Tibial nerve (tissue), 4 donors: ENCODE measurements around the gene TRPM8.

Experiments
- EP300 ChIP-seq, 2 donors: sonication (generic); formaldehyde crosslinking; IDR thresholded peaks; one replicate each; pipeline ENCODE4 v1.6.1; 2017; ENCODE audit warnings: antibody characterized with exemption in 2 of 2, mild to moderate bottlenecking in 1 of 2
- POLR2A ChIP-seq, 2 donors: fragments of 450-650 bp; IDR thresholded peaks; one replicate each; pipeline ENCODE4 v1.6.1; 2017; ENCODE audit warnings: antibody characterized with exemption in 2 of 2, mild to moderate bottlenecking in 2 of 2, moderate library complexity in 2 of 2
- TF ChIP-seq, protein P1 (sequence below), 5 experiments: fragments of 200-600 bp in 3 of 5; fragments of 450-650 bp in 2 of 5; sonication (generic) in 3 of 5; IDR thresholded peaks; one replicate each; pipeline ENCODE4 v1.5.1; 2016 to 2019; ENCODE audit warnings: antibody characterized with exemption in 5 of 5, mild to moderate bottlenecking in 3 of 5, moderate library complexity in 2 of 5

DNA sequence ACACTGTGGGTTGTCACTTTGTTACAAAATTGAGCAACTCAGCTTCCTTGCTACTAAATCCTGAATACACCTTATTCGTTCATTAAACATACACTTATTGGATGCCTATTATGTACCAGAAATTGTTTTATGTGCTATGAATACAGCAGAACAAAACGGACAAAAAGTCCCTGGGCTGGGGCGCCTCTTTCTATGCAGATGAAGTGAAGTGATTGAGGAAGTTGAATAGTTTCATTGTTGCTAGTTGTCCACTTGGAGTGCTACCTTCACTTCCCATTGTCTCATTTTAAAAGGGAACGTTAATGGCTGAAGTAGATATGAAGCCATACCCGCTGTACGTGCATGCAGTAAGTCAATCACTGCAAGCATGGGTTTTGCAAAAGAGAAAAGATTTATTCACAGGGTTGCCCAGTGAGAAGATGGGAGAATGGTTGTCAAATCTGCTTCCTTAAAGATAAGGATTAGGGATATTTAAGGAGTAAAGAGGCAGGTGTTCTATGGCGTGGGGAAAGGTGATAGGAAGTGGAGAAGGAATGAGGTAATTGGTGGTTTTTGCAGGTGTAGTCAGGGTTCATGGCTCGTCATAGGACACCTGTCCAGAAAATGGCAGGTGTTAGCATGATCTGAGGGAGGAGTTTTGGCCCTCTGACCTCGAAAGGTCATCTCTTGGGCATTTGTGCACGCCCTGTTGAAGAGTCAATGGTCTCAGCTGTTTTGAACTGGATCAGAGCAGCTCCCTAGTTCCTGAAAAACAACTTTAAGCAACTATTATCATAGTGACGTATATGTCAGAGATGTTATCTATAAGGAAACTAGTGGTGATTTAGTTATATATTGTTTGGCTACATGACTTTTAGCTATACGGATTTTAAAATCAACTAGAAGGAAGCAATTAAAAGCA lies 23.5 kb downstream of the TRPM8 start:
- TF ChIP-seq, protein P1, sequence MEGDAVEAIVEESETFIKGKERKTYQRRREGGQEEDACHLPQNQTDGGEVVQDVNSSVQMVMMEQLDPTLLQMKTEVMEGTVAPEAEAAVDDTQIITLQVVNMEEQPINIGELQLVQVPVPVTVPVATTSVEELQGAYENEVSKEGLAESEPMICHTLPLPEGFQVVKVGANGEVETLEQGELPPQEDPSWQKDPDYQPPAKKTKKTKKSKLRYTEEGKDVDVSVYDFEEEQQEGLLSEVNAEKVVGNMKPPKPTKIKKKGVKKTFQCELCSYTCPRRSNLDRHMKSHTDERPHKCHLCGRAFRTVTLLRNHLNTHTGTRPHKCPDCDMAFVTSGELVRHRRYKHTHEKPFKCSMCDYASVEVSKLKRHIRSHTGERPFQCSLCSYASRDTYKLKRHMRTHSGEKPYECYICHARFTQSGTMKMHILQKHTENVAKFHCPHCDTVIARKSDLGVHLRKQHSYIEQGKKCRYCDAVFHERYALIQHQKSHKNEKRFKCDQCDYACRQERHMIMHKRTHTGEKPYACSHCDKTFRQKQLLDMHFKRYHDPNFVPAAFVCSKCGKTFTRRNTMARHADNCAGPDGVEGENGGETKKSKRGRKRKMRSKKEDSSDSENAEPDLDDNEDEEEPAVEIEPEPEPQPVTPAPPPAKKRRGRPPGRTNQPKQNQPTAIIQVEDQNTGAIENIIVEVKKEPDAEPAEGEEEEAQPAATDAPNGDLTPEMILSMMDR (IDR thresholded peaks at IDR 0.05): no peak
- TF ChIP-seq EP300 (IDR thresholded peaks at IDR 0.05): no peak
- no peak for TF ChIP-seq POLR2A (IDR thresholded peaks at IDR 0.05)
